ENCODE results near the gene SMIM13. TPM values are rescaled to one million over a fixed set of nuclear protein-coding genes. Genes with fewer than 3 reads are reported as not detected.

Gene SMIM13
- total and polyA plus RNA-seq, 2 of the 4 experiments (the other 2 are of a cell fraction) = 5.4 to 10.0 TPM

GRCh38 chr6:11067348-11067747 is 26.3 kb upstream of the SMIM13 start:
- Histone ChIP-seq H3K9me1 (ENCODE audit: insufficient read depth, low read length) (no peaks in the 10 kb centered on the region), H3K4ac (ENCODE audit: low read depth, low read length) (0 out of 2 replicates have a peak overlapping the region, but pooled peaks have one; percentile 4), H3K27ac (ENCODE audit: insufficient read depth, low read length) (no peak overlapping the region), H2AK5ac (ENCODE audit: low read depth, low read length) (no peak overlapping the region), H3K14ac (replicated peaks; ENCODE audit: low read depth, low read length) (no peak overlapping the region), H3K56ac (ENCODE audit: extremely low read depth, insufficient read depth, low read length) (no peak overlapping the region), H2BK15ac (ENCODE audit: low read depth, low read length) (no peak overlapping the region), H3K27me3 (ENCODE audit: control insufficient read depth, insufficient read depth, low read length) (peaks cover 9% of the 10 kb centered on the region), H3K9ac (ENCODE audit: low read depth, low read length) (no peak overlapping the region), H2BK5ac (ENCODE audit: low read depth, low read length, poor library complexity, severe bottlenecking) (no peak overlapping the region), H3K23ac (ENCODE audit: low read depth, low read length) (no peak overlapping the region), H2AFZ (replicated peaks; ENCODE audit: low read length, poor library complexity) (no peak overlapping the region), H3K4me2 (ENCODE audit: low read depth, low read length) (no peak overlapping the region), H3K18ac (ENCODE audit: low read depth, low read length) (no peak overlapping the region), H4K20me1 (ENCODE audit: insufficient read depth, low read length) (no peaks in the 10 kb centered on the region), H2AK9ac (replicated peaks; ENCODE audit: low read depth, low read length, poor library complexity) (no peak overlapping the region), H2BK20ac (ENCODE audit: low read depth, low read length) (no peak overlapping the region; the same call in 1 of the 2 replicates), H4K8ac (ENCODE audit: low read depth in 2 of 2, low read length in 2 of 2) (no peak overlapping the region), H3K4me1 (ENCODE audit: control insufficient read depth, insufficient read depth, low read length) (no peaks in the 10 kb centered on the region), H4K91ac (ENCODE audit: insufficient read depth, low read depth, low read length) (no peak overlapping the region), H4K5ac (ENCODE audit: low read depth, low read length) (no peak overlapping the region), H3K36me3 (ENCODE audit: control insufficient read depth, insufficient read depth, low read length) (no peaks in the 10 kb centered on the region), H3K4me3 (ENCODE audit: insufficient read depth, low read depth, low read length) (no peak overlapping the region), H2BK120ac (ENCODE audit: low read depth, low read length) (no peak overlapping the region), H3K9me3 (ENCODE audit: control insufficient read depth, insufficient read depth, low read length) (0 out of 2 replicates have a peak, but pooled peaks cover 3% of the 10 kb centered on the region), H3K79me1 (ENCODE audit: low read depth in 1 of 2, low read length in 2 of 2) (no peaks in the 10 kb centered on the region)
- ATAC-seq (ENCODE audit: low read depth) = no peak
- ChIA-PET POLR2A (ENCODE audit: unreplicated experiment) (no interaction called here), CTCF (interaction anchor here (1.2 to 1.5 kb wide), 2 partner anchors 113 to 116 kb away, joined by 4 to 9 read pairs; no protein-coding TSS in a partner anchor)
- intact Hi-C loops (cut with micrococcal nuclease) = loop anchor here (5.0 kb wide), 1 partner anchor 230 kb away; the partner anchor contains the start of gene MAK
- in situ Hi-C loops (cut with MboI; ENCODE audit: low sequenced_read_pairs) = loop anchor here (5.0 to 25.0 kb wide), 2 partner anchors 115 to 580 kb away; no protein-coding TSS in a partner anchor
- no TSS peak for BruUV-seq (replicated peaks)
- WGBS, 2 experiments (ENCODE audit: extremely low coverage in 2 of 2, insufficient read length in 1 of 2) = no CpG with 5 or more reads among the region's 2 CpGs
- dilution Hi-C loops (cut with HindIII; ENCODE audit: low sequenced_read_pairs, unreplicated experiment) = no loop called here
- TF ChIP-seq SMC3 (IDR thresholded peaks at IDR 0.05; ENCODE audit: low read depth, low read length) (no peak), CTCF (conservative IDR thresholded peaks at IDR 0.05; ENCODE audit: low read depth, low read length) (no peak), RAD21 (IDR thresholded peaks at IDR 0.05; ENCODE audit: low read length) (no peak), MAZ (IDR thresholded peaks at IDR 0.05; ENCODE audit: borderline replicate concordance, low read depth, low read length) (no peak), MAFK (IDR thresholded peaks at IDR 0.05; ENCODE audit: low read depth, low read length) (no peak), CEBPB (IDR thresholded peaks at IDR 0.05; ENCODE audit: low read depth, low read length) (no peak), BHLHE40 (IDR thresholded peaks at IDR 0.05; ENCODE audit: low read depth, low read length) (no peak), NFE2L2 (IDR thresholded peaks at IDR 0.05; ENCODE audit: low read depth, low read length) (no peak), ELK1 (IDR thresholded peaks at IDR 0.05; ENCODE audit: borderline replicate concordance, low read depth, low read length) (no peak), MXI1 (IDR thresholded peaks at IDR 0.05; ENCODE audit: borderline replicate concordance, low read depth, low read length) (no peak), FOS (IDR thresholded peaks at IDR 0.05; ENCODE audit: low read depth, low read length) (no peak), POLR2A (IDR thresholded peaks at IDR 0.05; ENCODE audit: low read depth, low read length) (no peak)
- TF ChIP-seq, protein P1, sequence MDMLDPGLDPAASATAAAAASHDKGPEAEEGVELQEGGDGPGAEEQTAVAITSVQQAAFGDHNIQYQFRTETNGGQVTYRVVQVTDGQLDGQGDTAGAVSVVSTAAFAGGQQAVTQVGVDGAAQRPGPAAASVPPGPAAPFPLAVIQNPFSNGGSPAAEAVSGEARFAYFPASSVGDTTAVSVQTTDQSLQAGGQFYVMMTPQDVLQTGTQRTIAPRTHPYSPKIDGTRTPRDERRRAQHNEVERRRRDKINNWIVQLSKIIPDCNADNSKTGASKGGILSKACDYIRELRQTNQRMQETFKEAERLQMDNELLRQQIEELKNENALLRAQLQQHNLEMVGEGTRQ (IDR thresholded peaks at IDR 0.05; ENCODE audit: low read depth, low read length) = no peak
- no peak for DNase-seq
